Measurements from ENCODE around the gene DLX1.

- TF ChIP-seq, protein P1, sequence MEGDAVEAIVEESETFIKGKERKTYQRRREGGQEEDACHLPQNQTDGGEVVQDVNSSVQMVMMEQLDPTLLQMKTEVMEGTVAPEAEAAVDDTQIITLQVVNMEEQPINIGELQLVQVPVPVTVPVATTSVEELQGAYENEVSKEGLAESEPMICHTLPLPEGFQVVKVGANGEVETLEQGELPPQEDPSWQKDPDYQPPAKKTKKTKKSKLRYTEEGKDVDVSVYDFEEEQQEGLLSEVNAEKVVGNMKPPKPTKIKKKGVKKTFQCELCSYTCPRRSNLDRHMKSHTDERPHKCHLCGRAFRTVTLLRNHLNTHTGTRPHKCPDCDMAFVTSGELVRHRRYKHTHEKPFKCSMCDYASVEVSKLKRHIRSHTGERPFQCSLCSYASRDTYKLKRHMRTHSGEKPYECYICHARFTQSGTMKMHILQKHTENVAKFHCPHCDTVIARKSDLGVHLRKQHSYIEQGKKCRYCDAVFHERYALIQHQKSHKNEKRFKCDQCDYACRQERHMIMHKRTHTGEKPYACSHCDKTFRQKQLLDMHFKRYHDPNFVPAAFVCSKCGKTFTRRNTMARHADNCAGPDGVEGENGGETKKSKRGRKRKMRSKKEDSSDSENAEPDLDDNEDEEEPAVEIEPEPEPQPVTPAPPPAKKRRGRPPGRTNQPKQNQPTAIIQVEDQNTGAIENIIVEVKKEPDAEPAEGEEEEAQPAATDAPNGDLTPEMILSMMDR (IDR thresholded peaks at IDR 0.05) = no peak
- no peak for TF ChIP-seq POLR2A (IDR thresholded peaks at IDR 0.05)
Measured at GRCh38 chr2:172072303-172072702, 13.0 kb upstream of the DLX1 start.

Measured in uterus (tissue), 2 donors.